ENCODE measurements around the gene VSIG4.

- TF ChIP-seq POLR2AphosphoS5 (IDR thresholded peaks at IDR 0.05; ENCODE audit: low read depth, low read length) = no peak
- no peak for TF ChIP-seq EZH2 (IDR thresholded peaks at IDR 0.05; ENCODE audit: low read depth, low read length, severe bottlenecking)
- TF ChIP-seq EP300 (IDR thresholded peaks at IDR 0.05; ENCODE audit: borderline replicate concordance in 1 of 2, low read depth in 2 of 2, low read length in 2 of 2) = no peak
- TF ChIP-seq, protein P1, sequence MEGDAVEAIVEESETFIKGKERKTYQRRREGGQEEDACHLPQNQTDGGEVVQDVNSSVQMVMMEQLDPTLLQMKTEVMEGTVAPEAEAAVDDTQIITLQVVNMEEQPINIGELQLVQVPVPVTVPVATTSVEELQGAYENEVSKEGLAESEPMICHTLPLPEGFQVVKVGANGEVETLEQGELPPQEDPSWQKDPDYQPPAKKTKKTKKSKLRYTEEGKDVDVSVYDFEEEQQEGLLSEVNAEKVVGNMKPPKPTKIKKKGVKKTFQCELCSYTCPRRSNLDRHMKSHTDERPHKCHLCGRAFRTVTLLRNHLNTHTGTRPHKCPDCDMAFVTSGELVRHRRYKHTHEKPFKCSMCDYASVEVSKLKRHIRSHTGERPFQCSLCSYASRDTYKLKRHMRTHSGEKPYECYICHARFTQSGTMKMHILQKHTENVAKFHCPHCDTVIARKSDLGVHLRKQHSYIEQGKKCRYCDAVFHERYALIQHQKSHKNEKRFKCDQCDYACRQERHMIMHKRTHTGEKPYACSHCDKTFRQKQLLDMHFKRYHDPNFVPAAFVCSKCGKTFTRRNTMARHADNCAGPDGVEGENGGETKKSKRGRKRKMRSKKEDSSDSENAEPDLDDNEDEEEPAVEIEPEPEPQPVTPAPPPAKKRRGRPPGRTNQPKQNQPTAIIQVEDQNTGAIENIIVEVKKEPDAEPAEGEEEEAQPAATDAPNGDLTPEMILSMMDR (IDR thresholded peaks at IDR 0.05; ENCODE audit: control extremely low read depth in 1 of 3, insufficient read depth in 1 of 3, low read depth in 1 of 3, low read length in 3 of 3) = no peak
- TF ChIP-seq BRCA1 (IDR thresholded peaks at IDR 0.05; ENCODE audit: low read depth, low read length) = no peak
- TF ChIP-seq TAF1 (IDR thresholded peaks at IDR 0.05; ENCODE audit: low read depth, low read length) = no peak
- TF ChIP-seq, protein P2, sequence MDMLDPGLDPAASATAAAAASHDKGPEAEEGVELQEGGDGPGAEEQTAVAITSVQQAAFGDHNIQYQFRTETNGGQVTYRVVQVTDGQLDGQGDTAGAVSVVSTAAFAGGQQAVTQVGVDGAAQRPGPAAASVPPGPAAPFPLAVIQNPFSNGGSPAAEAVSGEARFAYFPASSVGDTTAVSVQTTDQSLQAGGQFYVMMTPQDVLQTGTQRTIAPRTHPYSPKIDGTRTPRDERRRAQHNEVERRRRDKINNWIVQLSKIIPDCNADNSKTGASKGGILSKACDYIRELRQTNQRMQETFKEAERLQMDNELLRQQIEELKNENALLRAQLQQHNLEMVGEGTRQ (IDR thresholded peaks at IDR 0.05; ENCODE audit: low read length) = no peak
- no peak for TF ChIP-seq SP1 (IDR thresholded peaks at IDR 0.05; ENCODE audit: low read depth, low read length)
- TF ChIP-seq RXRA (IDR thresholded peaks at IDR 0.05; ENCODE audit: insufficient read depth, low read depth, low read length) = no peak
- no peak for TF ChIP-seq POLR2A (IDR thresholded peaks at IDR 0.05; ENCODE audit: control extremely low read depth in 1 of 2, low read depth in 2 of 2, low read length in 2 of 2)
- TF ChIP-seq, protein P3, sequence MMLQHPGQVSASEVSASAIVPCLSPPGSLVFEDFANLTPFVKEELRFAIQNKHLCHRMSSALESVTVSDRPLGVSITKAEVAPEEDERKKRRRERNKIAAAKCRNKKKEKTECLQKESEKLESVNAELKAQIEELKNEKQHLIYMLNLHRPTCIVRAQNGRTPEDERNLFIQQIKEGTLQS (IDR thresholded peaks at IDR 0.05; ENCODE audit: insufficient read depth, low read depth, low read length) = no peak
These were observed 12.1 kb upstream of the VSIG4 start for GRCh38 chrX:66051980-66052379.

Data from H1 (cell line).